GM10847 (cell line): Measurements from ENCODE around the gene POU5F1.

Experiments used
- POLR2A ChIP-seq: IDR thresholded peaks from 2 replicates; pipeline ENCODE4 v1.6.1; 2011; ENCODE audit not compliant: insufficient read length; ENCODE audit errors: extremely low read depth

POU5F1 gene

DNA sequence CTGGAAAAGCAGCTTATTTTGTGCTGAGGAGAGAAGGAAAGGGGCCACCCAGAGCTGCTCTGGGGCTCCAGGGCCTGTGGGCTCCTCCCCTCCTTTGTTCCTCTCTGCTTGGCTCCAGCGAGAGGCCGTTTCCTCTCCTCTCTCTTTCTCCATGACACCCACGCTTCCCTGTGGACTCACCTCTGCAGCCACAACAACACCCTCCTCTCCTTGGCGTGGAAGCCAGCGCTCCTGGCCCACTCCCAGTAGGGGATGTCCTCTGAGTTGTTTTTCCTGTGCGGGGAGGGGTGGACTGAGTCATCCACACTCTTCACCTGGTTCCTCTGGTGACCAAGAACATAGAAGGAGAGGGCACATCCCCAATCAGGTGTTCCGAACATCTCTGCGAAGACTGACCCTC, 45.3 kb downstream of the POU5F1 start:
- TF ChIP-seq POLR2A = no peak

- no peak for TF ChIP-seq POLR2A
These were observed 47.4 kb downstream of the POU5F1 start for GRCh38 chr6:31122791-31123706.

GRCh38 chr6:31121131-31121790, 49.2 kb downstream of the POU5F1 start:
- TF ChIP-seq POLR2A = no peak

DNA sequence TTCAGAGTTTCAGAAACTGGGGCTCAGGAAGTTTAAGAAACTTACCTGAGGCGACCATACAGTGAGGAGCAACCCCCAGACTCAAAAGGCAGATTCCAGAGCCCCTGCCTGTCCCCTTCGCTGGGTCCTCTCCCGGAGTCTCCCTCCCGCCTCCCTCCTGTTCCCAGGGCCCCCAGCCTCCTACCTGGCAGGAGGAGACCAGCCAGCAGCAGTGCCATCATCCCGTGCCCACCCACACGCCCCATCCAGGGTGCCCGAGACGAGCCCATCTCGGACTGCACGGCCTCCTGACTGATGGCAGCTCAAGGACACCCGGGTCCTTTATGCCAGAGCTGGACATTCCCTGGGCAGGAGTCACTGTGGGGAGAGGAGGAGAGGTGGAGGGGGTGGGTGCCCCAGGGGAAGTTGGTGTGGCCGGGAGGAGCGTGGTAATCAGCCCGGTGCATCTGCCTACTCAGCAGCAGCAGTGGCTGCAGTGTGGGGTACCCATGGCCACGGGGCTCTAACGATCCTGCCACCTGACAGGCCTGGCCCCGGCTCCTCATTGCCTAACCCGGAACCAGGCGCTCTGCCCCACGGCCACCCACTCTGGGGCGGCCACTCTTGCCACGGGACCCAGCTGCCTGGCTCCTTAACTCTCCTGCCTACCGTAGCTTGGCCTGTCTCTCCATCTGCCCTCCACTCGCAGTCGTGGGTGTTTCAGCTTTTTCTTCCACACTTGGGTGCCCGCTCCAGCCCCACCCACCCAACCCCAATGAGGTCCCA, 50.1 kb downstream of the POU5F1 start, which contains the start of gene CDSN:
CDSN (minus strand) TSS at position 296 of the 765 bp plus-strand sequence; CDS start at position 269, 27 bp downstream.
- no peak for TF ChIP-seq POLR2A

GRCh38 chr6:31118178-31118577, 52.3 kb downstream of the POU5F1 start:
- no peak for TF ChIP-seq POLR2A

- no peak for TF ChIP-seq POLR2A
These were observed 53.7 kb downstream of the POU5F1 start for GRCh38 chr6:31116661-31117385.

- TF ChIP-seq POLR2A = no peak
These were observed 54.4 kb downstream of the POU5F1 start for GRCh38 chr6:31115941-31116560.

GRCh38 chr6:31114970-31115849, 55.3 kb downstream of the POU5F1 start:
- TF ChIP-seq POLR2A = no peak

DNA sequence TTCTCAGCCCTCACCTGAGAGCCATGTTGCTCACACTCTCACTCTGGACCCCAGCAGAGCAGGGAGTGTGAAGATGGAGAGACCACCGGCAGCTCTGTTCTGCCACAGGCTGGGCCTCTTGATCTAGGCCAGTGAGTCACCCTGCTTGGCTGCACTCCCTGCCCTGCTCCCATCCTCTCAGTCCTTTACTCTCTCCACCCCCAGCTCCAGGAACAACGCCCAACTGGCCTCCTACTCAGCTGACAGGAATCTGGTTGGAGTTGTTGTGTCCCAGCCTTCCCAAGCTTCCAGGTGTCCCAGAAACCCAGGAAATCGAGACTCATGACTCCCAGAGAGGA, 56.0 kb downstream of the POU5F1 start, which contains the start of gene PSORS1C1:
PSORS1C1 (plus strand) TSS at position 260 of the 338 bp plus-strand sequence. CDS start 14,833 bp downstream, outside the sequence.
- no peak for TF ChIP-seq POLR2A
